Jurkat, Clone E6-1 (cell line): ENCODE measurements around the gene SETD7.
"Not testable (repeated sequence)": the region's sequence is repeated elsewhere in the genome, so short reads cannot be mapped to it uniquely, and the experiment has no call there.

ENCODE experiments used
- DNase-seq: peaks from one replicate; pipeline ENCODE4 v3.0.0-alpha.2; 2011; ENCODE audit warnings: low read depth, low spot score
- H3K4me3 ChIP-seq: 2 replicates; pipeline ENCODE4 v1.5.1; 2011; ENCODE audit warnings: mild to moderate bottlenecking, low read length, control low read depth, moderate library complexity

Gene SETD7

DNA sequence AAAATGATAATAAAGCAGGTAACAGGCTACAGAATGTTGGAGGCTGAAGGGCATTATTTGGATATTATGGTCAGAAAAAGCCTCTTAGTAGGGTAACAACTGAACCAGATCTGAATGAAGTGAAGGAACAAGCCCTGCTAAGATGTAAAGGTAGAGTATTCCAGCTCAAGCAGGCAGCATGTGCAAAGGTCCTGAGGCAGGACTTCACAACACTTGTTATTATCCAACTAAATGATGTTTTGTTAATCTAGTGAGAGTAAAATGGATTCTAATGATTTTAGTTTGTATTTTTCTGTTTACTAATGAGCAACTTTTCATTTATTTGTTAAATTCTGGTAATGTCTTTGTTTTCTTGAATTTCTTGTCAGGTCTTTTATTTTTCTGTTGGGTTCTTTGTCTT lies 66.4 kb downstream of the SETD7 start:
- no peak for DNase-seq
- no peak overlapping the region for H3K4me3 ChIP-seq

DNA sequence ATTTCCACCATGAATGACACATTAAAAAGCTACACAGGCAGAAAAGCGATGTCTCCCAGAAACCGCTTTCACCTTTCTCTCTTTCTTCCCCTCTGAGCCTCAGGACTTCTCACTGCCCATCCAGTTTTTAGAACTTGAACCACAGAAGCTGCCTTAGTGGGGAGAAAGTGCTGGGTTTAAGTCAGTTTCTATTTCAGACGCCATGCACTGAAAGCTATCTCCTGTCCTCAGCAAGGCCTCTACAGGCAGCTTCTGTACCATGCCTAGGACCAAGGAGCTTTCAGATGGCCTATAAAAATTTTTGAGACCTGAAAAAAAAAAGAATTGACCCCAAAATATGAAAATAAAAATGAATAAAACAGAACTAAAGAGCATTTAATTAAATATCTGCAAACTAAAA lies 67.6 kb downstream of the SETD7 start:
- no peak for DNase-seq
- no peak overlapping the region for H3K4me3 ChIP-seq

DNA sequence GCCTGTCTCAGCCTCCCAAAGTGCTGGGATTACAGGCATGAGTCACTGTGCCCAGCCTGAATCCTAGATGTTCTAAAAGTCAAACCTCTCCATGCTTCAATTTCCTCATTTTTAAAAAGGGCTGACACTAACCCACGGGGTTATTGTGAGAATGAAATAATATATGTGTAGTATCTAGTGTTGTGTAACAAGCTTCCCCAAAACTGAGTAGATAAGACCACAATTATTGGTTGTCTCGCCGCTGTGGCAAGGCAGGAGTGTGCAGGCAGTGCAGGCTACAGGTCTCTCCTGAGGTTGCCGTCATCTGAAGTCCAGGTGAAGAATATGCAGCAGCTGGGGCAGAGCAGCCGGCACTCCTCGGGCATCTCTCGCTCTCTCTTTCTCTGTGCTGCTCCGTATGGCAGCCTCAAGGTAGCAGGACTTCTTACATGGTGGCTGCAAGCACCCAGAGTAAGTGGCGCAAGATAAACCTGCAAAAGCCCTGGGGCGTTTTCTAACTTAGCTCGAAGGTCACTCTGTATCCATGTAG lies 71.2 kb downstream of the SETD7 start:
- DNase-seq: no peak
- H3K4me3 ChIP-seq: no peak overlapping the region

DNA sequence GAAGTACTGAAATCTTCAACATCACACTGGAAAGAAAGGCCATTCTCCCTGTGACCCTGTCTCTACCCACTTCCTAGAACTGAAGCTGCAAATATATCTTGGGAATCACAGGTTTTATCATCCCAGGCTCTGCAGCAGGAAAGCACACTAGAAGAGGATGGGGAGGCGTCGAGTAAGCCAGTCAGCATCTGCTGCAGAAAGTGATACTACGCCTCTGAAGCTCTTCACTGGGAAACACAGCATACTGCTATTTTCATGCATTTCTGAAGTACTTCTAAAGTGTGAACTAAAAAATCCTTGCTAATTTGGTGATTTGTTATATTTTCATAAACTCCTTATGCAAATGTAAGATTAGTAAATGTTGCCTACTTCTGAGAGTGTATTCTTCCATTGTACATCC lies 73.0 kb downstream of the SETD7 start:
- no peak overlapping the region for H3K4me3 ChIP-seq
- DNase-seq: no peak

DNA sequence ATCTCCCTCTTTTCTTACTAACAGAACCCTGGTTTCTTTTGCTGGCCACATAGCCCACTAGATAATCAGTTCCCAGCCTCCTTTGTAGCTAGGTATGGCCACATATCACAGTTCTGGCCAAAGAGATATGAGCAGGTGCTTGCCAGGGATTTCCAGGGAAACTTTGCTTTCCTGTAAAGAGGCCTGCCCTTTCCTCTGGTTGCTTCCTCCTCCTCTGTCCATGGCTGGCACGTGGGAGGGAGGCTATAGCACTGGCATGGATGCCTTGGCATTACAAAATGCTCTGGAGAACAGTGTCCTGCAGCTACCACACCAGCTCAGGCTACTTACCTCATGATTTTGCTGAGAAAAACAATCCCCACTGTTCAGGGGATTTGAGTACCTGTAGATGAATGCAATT lies 74.6 kb downstream of the SETD7 start:
- no peak for DNase-seq
- no peak overlapping the region for H3K4me3 ChIP-seq

DNA sequence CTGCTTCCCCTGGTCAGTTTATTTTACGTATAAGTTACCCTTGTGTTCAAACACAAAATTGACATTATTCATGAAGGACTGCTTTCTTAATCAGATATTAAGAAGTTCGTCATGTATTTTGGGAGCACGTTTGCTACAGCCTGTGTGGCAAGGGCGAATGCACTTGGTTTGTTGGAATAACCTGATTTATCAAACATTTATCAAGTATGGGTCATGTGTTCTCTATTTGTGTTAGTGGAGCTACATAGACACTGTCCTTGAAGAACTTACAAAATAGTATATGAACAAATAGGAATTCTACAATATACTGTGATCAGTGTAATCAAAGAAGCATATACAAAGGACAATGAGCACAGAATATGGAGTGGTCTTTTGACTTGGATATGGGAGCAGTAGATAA lies 79.7 kb downstream of the SETD7 start:
- no peak for DNase-seq
- no peak overlapping the region for H3K4me3 ChIP-seq

DNA sequence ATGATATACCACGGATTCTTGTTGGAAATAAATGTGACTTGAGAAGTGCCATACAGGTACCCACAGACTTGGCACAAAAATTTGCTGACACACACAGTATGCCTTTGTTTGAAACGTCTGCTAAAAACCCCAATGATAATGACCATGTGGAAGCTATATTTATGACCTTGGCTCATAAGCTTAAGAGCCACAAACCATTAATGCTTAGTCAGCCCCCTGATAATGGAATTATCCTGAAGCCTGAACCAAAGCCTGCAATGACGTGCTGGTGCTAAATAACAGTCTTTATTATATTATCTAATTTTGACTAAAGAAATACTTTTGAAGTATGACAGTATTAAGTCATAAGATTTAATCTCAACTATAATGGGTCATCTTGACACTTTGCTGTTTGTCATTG lies 83.2 kb downstream of the SETD7 start:
- no peak overlapping the region for H3K4me3 ChIP-seq
- DNase-seq: no peak

DNA sequence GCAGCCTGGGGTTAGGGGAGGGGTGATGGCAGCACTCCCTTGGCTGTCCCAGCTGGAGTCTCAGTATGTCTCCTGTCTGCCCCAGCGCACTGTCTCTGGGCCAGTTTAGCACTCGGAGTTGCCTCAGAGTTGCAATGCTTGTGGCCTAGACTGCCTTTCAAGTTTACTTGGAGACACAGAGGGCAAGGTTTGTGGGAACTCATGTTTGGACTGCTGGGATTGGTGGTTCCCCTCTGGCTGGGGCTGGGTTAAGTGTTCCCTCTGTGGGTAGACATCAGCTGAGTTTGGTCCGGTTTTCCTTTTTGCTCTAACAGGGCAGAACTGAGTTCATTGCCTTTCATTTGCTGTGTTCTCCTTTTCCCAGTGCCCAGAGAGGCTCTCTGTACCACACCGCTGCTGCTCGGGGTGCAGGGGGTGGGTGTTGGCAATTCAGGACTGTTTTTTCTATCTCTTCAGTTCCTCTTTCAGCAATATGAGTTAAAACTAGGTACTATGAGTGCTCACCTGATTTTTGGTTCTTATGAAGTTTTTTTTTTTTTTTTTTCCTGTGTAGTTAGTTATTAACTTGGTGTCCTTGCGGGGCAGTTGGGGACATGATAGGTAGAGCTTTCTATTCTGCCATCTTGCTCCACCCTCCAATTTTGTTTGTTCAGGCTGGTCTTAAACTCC lies 84.9 kb downstream of the SETD7 start:
- no peak overlapping the region for H3K4me3 ChIP-seq
- no peak for DNase-seq

DNA sequence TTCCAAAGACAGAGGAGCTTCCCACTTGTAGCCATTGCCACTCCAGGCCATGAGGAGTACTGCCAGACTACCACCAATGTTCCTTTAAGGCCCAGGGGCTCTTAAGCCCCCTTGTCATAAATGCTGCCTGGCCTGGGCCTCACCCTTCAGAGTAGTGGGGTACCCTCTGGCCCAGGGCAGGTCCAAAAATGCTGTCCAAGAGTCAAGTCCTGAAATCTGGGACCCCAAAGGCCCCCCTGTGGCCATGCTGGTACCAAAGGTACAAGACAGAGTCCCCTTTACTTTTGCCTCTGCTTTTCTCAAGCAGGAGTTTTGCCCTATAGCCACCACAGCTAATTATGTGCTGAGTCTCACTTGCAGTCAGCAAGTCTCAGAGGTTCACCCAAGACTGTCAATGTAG lies 85.7 kb downstream of the SETD7 start:
- no peak for DNase-seq
- no peak overlapping the region for H3K4me3 ChIP-seq

DNA sequence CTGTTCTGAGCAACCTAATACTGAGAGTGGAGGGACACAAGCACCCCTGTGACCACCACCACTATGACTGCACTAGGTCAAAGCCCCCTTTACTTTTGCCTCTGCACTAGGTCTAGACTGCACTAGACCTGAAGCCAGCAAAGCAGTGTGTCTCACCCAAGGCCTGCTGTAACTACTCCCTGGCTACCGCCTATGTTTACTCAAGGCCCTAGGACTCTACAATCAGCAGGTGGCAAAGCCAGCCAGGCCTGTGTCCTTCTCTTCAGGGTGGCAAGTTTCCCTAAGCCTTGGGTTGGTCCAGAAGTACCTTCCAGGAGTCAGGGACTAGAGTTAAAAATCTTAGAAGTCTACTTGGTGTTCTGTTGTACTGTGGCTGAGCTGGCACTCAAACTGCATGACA lies 86.2 kb downstream of the SETD7 start:
- DNase-seq: no peak
- H3K4me3 ChIP-seq: no peak overlapping the region

DNA sequence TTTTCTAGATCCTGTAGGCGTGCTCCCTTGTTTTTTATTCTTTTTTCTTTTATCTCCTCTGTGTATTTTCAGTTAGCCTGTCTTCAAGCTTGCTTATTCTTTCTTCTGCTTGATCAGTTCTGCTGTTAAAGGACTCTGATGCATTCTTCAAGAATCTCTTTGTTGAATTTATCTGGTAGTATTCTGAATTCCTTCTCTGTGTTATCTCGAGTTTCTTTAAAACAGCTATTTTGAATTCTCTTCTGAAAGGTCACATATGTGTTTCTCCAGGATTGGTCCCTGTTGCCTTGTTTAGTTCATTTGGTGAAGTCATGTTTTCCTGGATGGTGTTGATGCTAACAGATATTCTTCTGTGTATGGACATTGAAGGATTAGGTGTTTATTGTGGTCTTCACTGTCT lies 86.8 kb downstream of the SETD7 start:
- H3K4me3 ChIP-seq: no peak overlapping the region
- no peak for DNase-seq

DNA sequence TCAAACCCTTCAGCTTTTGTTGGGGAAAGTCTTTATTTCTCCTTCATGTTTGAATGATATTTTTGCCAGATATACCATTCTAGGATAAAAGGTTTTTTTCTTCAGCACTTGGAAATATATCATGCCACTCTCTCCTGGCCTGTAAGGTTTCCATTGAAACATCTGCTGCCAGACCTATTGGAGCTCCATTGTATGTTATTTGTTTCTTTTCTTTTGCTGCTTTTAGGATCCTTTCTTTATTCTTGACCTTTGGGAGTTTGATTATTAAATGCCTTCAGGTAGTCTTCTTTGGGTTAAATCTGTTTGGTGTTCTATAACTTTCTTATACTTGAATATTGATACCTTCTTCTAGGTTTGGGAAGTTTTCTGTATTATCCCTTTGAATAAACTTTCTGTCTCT lies 87.3 kb downstream of the SETD7 start:
- DNase-seq, H3K4me3 ChIP-seq: not testable (repeated sequence)

DNA sequence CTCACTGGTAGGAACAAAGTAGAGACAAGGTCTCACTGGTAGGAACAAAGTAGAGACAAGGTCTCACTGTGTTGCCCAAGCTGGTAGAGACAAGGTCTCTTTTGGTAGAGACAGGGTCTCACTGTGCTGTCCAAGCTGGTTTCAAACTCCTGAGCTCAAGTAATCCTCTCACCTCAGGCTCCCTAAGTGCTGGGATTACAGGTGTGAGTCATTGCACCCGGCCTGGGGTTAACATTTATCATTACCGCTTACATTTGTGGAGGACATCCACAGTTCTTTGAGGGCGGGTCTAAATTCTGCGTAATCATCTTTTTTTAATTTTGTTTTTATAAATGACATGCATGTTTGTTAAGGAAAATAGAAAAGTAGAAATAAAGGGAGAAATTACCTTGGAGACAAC lies 90.1 kb downstream of the SETD7 start:
- DNase-seq: no peak
- no peak overlapping the region for H3K4me3 ChIP-seq

DNA sequence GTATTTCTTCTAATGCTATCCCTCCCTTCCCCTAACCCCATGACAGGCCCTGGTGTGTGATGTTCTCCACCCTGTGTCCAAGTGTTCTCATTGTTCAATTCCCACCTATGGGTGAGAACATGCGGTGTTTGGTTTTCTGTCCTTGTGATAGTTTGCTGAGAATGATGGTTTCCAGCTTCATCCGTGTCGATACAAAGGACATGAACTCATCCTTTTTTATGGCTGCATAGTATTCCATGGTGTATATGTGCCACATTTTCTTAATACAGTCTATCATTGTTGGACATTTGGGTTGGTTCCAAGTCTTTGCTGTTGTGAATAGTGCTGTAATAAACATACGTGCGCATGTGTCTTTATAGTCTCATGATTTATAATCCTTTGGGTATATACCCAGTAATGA lies 91.5 kb downstream of the SETD7 start:
- not testable (repeated sequence) for DNase-seq

DNA sequence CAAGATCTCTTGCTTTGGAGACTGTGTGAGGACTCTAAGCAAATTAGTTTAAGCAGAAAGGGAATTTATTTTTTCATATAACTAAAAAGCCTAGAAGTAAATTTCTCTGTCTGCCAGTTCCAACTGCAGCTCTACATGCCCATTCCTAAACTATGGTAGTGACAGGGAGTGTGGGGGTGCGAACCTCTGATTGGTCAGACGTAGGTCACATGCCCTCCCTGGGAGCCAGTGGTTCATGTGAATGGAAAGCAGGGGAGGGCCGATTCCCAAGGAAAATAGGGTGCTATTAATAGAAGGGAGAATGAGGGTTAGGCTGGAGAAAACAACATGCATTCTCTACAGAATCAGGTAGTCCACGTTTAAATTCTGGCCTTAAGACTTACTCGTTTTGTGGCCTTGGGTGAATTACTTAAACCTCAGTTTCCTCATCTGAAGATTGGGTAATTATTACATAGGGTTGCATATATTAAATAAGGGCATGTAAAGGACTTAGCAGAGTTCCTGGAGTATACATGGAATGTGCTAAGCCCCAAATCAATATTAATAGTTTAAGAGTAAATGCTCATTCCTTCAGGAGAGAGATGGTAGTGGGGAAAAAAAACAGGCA lies 94.9 kb downstream of the SETD7 start:
- DNase-seq: no peak
- H3K4me3 ChIP-seq: no peak overlapping the region

More for the DNA sequence above, 91.5 kb downstream of the SETD7 start:
- H3K4me3 ChIP-seq: not testable (repeated sequence)

DNA sequence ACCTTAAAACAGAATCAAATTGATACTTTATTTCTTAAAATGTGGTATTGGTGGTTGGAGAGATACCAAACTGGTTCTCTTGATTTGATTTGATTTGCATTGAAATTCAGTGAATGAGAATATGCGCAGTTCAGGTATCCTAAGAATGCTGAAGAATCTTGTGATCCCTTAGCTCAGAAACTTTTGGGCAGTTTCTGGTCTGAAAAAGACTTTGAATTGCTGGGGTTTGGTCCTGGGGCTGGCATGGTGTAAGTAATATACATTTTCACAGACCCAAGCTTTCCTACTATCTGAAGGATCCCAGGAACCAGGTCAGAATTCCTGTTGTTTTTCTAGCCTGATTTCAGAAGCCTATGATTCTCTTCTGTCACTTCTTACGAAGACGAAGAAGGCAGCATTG lies 95.5 kb downstream of the SETD7 start:
- DNase-seq: no peak

DNA sequence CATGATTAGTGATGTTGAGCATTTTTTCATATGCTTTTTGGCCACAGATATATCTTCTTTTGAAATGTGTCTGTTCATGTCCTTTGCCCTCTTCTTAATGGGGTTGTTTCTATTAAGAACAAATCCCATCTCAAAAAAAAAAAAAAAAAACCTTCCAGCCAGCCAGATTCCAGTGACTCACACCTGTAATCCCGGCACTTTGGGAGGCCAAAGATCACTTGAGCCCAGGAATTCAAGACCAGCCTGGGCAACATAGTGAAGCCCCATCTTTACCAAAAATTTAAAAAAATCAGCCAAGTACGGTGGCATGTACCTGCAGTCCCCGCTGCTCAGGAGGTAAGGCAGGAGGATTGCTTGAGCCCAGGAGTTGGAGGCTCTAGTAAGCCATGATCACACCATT lies 97.0 kb downstream of the SETD7 start:
- H3K4me3 ChIP-seq: no peak overlapping the region
- no peak for DNase-seq

More for the DNA sequence above, 95.5 kb downstream of the SETD7 start:
- no peak overlapping the region for H3K4me3 ChIP-seq

DNA sequence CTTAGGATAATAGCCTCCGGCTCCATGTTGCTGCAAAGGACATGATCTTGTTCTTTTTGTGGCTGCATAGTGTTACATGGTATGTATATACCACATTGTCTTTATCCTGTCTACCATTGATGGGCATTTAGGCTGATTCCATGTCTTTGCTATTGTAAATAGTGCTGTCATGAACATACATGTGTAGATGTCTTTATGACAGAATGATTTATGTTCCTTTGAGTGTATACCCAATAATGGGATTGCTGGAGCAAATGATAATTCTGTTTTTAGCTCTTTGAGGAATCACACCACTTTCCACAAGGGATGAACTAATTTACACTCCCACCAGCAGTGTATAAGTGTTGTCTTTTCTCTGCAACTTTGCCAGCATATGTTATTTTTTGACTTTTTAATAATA lies 97.5 kb downstream of the SETD7 start:
- H3K4me3 ChIP-seq: no peak overlapping the region
- no peak for DNase-seq

DNA sequence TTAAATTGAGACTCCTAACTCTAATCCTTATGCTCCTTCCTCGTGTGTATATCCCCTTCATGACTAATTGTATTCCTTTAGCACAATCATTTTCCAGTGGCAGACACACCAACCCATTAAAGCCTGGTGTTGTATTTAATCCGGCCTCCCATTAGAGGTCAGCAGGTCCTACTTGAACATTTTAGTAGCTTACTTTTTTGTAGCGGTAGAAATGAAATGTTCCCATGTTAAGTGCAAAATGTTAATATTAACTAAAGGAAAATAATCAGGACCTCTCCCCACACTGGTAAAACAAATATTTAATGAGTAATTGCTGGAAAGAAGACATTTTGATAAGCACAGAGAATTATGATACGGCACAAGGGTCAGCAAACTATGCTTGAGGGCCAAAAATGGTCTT lies 98.7 kb downstream of the SETD7 start:
- H3K4me3 ChIP-seq: no peak overlapping the region
- no peak for DNase-seq

DNA sequence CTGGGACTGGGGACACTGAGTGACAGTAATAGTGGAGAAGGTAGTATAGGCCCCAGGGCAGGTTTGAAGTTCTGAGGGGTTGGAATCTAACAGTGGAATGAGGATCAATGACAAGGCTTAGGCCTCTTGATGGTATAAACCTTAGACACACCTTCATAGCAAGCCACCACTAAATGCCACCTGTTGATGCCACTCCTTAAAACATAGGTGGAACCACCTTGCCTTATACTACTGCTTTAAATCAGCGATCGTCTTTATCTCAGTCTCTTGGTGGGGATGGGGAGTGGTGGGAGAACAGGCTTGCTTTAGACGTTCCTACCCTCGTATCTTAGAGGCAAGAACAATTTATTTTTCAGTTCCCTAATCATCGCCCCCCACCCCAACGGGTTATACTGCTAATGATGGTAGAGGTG lies 100.9 kb downstream of the SETD7 start:
- peak overlapping the region; percentile 88; the same call in 1 of the 2 replicates for H3K4me3 ChIP-seq
- DNase-seq: no peak
